GM21360 (cell line): ENCODE data around the gene LNP1.
"Not testable (repeated sequence)": the region's sequence is repeated elsewhere in the genome, so short reads cannot be mapped to it uniquely, and the experiment has no call there.

ENCODE experiments used
- ATAC-seq: cut with Tn5 transposase; IDR thresholded peaks from one replicate; pipeline ENCODE4 v1.9.1; 2021; ENCODE audit warnings: mild to moderate bottlenecking, moderate library complexity; ENCODE audit not compliant: unreplicated experiment

The LNP1 gene

GRCh38 chr3:100427699-100428098, 26.4 kb downstream of the LNP1 start:
- no peak for ATAC-seq

- no peak for ATAC-seq
These were observed 27.9 kb downstream of the LNP1 start for GRCh38 chr3:100429187-100429716.

DNA sequence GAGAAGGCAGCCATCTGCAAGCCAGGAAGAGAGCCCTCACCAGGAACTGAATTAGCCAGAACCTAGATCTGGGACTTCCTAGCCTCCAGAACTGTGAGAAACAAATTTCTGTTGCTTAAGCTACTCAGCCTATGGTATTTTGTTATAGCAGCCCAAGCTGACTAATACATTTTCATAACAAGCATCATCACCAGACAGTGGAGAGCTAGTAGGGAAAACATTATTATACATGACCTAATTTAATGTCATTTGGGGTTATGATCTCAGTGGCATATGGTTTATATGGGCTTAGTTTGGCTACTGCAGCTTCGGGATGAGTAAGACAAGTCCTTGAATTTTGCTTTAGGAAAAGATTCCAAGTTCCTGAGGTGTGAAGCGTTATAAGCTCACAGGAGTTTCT, 35.6 kb downstream of the LNP1 start:
- no peak for ATAC-seq

DNA sequence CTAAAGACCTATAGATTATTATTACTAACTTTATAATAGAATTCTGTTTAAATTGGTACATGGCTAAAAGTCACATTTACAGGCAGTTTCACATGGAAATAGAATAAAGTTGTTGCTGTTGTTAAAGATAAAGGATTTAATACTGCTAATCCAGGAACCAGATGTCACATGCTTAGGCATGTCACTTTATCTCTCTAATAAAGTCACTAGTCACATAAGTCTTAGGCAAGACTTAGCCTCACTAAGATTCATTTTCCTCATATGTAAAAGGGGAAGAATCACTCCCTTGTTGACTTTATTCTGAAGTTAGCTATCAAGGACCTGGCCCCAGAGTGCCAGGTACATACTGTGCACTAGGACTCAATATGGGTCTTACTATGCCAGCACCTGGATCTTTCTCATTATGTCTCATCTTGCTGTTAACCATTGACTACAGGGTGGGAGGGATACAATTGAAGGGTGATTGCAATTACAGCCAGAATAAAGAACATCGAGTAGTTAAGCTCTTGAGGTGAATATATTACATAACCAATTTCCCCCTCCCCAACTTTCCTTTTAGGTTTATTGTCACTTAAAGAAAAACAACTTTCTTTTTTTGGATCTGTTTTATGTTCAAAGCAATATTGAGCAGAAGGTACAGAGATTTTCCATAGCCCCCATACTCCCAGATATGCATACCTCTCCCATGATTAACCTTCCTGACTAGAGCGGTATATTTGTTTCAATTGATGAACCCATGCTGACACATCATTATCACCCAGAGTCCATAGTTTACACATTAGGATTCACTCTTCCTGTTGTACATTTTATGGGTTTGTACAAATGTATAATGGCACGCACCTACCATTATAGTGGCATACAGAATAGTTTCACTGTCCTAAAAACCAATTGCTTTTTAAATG, 36.6 kb downstream of the LNP1 start:
- no peak for ATAC-seq

DNA sequence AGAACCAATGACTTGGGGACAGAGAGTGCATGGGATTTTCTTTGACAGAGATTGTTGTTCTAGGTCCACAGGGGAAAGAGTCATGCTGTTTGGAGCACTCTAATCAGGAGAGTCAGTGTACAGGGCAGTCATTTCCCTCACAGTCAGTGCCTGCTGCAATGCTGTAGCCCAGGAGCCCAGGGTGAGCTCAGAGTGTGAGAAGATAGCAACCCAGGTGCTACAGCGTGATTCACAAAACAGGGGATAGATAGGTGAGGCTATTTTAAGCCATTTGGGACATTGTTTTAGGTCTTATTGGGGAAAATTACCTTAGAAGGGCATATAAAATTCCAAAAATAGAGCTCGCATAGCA, 37.3 kb downstream of the LNP1 start:
- no peak for ATAC-seq

DNA sequence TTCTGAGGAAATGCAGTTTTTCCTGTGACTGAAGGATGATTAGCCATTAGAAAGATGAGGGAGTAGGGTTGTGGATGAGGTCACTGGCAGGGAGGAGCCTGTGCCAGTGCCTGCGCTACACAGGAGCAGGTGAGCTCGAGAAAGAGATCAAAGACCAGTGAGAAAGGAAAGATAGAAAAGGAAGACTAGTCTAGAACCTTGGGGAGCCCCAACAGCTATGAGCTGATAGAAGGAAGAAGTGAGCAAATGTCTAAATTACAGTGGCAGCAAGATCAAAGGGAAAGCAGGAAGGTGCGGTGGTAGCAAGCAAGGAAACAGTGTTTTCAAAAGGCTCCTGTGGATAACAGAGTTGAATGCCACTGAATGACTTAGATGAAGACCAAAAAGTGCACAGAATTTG, 39.6 kb downstream of the LNP1 start:
- ATAC-seq = no peak

DNA sequence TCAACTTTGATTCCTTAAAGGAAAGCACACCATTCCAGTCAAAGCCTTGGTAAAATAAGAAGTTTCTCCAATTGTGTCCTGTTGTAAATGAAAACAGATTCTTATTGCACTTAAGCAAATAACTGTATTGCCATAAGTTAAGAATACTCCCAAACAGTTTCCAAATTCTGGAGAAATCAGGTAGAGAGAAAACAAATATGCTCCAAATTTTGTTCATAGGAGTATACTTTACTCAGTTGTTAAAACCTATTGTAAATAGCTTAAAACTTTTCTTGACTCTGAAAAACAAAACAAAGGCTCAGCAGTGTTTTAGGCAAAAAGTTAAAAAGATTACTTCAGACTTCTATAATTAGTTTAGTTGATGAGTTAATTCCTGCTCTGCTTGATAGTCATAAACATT, 42.4 kb downstream of the LNP1 start:
- no peak for ATAC-seq

- not testable (repeated sequence) for ATAC-seq
These were observed 45.7 kb downstream of the LNP1 start for GRCh38 chr3:100447067-100447466.

DNA sequence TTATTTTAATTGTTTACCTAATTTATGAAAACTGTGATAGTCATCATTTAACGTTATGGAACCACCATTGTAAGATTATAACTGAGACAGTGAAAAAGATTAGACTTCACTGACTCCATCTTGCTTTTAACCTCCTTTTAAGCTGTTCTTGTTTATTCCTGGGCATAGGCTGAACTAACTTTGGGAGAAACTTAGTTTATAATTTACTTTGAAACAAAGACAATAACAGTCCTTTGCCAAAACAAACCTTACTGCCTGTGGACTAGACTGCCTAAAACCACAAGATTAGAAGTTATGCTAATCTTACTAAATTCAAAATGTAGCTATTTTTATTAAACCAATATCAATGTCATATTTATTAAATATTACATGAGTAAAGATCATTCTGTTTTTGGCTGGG, 46.7 kb downstream of the LNP1 start:
- no peak for ATAC-seq

GRCh38 chr3:100449214-100449613, 47.9 kb downstream of the LNP1 start:
- ATAC-seq = no peak

GRCh38 chr3:100454677-100455076, 53.3 kb downstream of the LNP1 start:
- ATAC-seq = no peak

DNA sequence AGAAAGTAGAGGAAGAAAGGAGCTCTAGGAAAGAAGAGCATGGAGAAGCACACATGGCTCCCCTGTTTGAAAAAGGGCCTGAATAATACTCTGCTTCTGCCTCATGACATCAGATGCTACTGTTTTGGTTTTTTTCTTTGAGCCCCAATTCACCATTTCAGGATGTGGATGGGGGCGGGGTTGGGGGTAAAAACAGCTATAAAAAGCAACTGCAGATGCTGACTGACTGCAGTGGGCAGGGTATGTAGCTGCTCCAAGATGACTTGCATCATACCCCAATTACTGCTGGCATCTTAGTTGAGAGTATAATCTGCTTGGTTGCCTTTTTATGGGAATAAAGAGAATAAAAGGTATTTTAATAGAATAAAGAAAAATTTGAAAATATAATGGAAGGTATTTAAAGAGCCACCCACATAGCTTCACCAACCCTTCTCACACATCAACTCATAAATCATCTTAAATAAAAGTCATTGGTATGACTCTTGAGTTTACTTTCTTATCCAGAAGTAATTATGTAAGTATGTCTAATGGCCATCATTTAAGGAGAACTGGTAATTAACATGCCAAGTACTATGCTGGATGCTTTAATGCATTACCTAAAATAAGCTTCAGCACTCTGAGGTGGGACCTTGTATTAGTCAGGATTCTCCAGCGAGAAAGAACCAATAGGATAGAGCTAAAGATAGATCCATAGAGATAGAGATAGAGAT, 54.7 kb downstream of the LNP1 start:
- ATAC-seq = no peak

DNA sequence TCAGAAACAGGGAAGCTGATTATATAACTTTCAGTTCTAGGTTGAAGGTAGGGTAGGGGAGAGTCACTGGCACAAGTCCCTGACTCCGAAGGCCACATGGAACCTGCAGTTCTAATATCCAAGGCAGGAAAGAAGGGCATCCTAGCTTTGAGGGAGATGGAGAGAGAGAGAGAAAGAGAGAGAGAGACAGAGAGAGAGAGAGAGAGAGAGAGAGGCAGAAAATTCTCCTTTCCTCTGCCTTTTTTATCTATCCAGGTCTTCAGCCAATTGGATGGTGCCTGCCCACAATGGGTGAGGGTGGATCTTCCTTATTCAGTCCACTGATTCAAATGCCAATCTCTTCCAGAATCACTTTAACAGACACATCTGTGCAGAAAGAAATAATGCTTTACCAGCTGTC, 55.4 kb downstream of the LNP1 start:
- ATAC-seq = no peak

GRCh38 chr3:100457811-100458210, 56.5 kb downstream of the LNP1 start:
- no peak for ATAC-seq

- no peak for ATAC-seq
These were observed 57.5 kb downstream of the LNP1 start for GRCh38 chr3:100458814-100459213.

GRCh38 chr3:100463002-100463401, 61.7 kb downstream of the LNP1 start:
- peak; percentile 83 for ATAC-seq

DNA sequence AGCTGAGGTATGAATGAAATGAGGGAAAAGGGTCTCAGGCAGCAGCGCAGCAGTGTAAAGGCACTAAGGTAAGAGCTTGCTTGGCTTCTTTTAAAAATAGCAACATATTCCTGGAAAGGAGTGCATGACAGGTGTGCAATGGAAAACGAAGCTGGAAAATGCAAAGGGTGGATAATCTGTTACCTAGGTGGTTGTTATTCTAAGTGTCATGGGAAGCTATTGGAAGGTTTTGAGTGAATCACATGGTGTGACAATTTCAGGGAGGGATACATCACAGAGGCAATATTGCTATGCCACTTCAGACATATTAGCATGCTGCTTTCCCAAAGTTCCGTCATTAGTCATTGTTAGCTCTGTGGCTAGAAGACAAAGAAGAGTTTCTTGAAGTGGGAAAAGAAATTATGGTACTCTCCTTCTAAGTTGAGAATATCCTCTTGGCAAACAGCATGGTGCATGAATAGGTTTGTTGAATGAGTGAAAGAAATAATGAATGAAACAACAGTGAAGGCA, 62.4 kb downstream of the LNP1 start:
- ATAC-seq = no peak

GRCh38 chr3:100465892-100466777, 64.8 kb downstream of the LNP1 start:
- ATAC-seq = no peak

DNA sequence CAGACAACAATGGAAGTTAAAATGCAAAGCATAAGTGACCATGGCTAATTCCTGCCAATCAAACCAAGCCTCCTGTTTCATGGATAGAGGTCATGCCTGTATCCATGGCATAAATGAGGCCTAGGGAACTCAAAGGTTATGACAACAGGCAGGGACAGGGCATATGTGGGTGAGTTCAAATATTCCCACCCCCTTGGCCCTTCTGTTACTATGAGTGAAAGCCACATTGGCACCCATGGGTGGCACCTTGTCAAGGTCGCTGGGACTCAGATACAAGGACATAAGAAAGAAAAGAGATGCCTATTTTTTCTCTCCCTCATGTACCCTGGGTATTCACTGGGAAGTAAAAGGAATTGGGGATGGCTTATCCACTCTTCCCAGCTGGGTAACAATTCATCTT, 65.8 kb downstream of the LNP1 start:
- no peak for ATAC-seq

DNA sequence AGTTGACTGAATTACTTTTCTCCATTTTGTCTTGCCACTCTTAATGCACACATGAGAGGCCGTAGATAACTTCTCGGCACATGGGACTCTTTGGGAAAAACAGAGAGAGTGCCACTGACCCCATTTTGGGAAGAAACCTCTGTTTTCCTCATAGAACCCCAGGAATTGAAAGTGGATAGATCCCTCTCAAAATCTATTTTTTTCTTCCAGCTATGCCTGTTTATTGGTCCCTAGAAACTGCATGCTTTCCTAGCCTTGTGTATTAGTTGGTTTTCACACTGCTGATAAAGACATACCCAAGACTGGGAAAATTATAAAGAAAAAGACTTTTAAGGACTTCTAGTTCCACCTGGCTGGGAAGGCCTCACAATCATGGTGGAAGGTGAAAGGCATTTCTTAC, 67.3 kb downstream of the LNP1 start:
- no peak for ATAC-seq

DNA sequence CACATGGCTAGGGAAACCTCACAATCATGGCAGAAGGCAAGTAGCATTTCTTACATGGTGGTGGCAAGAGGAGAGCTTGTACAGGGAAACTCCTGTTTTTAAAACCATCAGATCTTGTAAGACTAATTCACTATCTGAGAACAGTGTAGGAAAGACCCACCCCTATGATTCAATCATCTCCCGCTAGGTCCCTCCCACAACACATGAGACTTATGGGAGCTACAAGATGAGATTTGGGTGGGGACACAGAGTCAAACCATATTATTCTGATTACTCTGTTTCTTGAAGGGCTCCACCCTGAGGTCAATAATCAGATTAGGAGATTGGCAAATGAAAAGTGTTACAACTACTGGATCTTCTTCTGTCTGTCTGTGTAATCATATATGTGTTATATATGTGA, 69.6 kb downstream of the LNP1 start:
- ATAC-seq = no peak
